IMR-90 (cell line): ENCODE measurements around the gene TM9SF4. TPM values are rescaled to one million over a fixed set of nuclear protein-coding genes. Genes with fewer than 3 reads are reported as not detected.

Experiments used
- ATAC-seq: fragments of 200-7000 bp; cut with Tn5 transposase; 2 replicates; pipeline ENCODE4 v1.9.1; 2020; ENCODE audit warnings: low read depth, mild to moderate bottlenecking, moderate library complexity
- BruUV-seq: library from RNA; stranded (reverse); fragments of 400-500 nt; replicated peaks from 2 replicates; lab custom pipeline; 2021; lab: Mats Ljungman, UMichigan
- CTCF ChIA-PET: fragments of 300-600 bp; formaldehyde crosslinking; extraction: SDS; loops from one replicate; lab custom pipeline; 2021; ENCODE audit warnings: antibody characterized with exemption; lab: Yijun Ruan, JAX
- POLR2A ChIA-PET: fragments of 300-600 bp; sonication (Branson Sonifier 250); formaldehyde crosslinking; loops from one replicate; lab custom pipeline; 2022; ENCODE audit warnings: antibody characterized with exemption; ENCODE audit not compliant: unreplicated experiment; lab: Charles Lee
- DNase-seq: peaks from one replicate; pipeline ENCODE4 v3.0.0; 2013
- H2AFZ ChIP-seq: replicated peaks from 2 replicates; pipeline ENCODE3; 2013; ENCODE audit warnings: low read length, mild to moderate bottlenecking; ENCODE audit not compliant: poor library complexity
- H2AK5ac ChIP-seq: 2 replicates; pipeline ENCODE4 v1.6.1; 2013; ENCODE audit warnings: low read depth, low read length, inconsistent platforms
- H2AK9ac ChIP-seq: replicated peaks from 2 replicates; pipeline ENCODE3; 2013; ENCODE audit warnings: mild to moderate bottlenecking, low read depth, low read length, moderate library complexity; ENCODE audit not compliant: poor library complexity
- H2BK120ac ChIP-seq: 2 replicates; pipeline ENCODE4 v1.6.1; 2013; ENCODE audit warnings: low read depth, low read length, inconsistent platforms
- H2BK15ac ChIP-seq: 3 replicates; pipeline ENCODE4 v1.6.1; 2013; ENCODE audit warnings: low read depth, low read length, inconsistent platforms
- H2BK20ac ChIP-seq: 2 replicates; pipeline ENCODE4 v1.6.1; 2013; ENCODE audit warnings: low read depth, mild to moderate bottlenecking, inconsistent platforms, low read length, moderate library complexity
- H2BK5ac ChIP-seq: 2 replicates; pipeline ENCODE4 v1.6.1; 2013; ENCODE audit warnings: mild to moderate bottlenecking, low read depth, low read length, inconsistent platforms; ENCODE audit not compliant: poor library complexity, severe bottlenecking
- H3K14ac ChIP-seq: replicated peaks from 2 replicates; pipeline ENCODE4 v1.6.1; 2013; ENCODE audit warnings: low read depth, low read length, inconsistent platforms
- H3K18ac ChIP-seq: 2 replicates; pipeline ENCODE4 v1.6.1; 2013; ENCODE audit warnings: low read depth, low read length, control low read depth
- H3K23ac ChIP-seq: 2 replicates; pipeline ENCODE4 v1.6.1; 2013; ENCODE audit warnings: low read depth, low read length, inconsistent platforms
- H3K27ac ChIP-seq: 2 replicates; pipeline ENCODE4 v1.5.1; 2013; ENCODE audit warnings: mild to moderate bottlenecking, control low read depth, low read length; ENCODE audit not compliant: insufficient read depth
- H3K27me3 ChIP-seq: 2 replicates; pipeline ENCODE4 v1.6.1; 2013; ENCODE audit warnings: low read length; ENCODE audit not compliant: control insufficient read depth, insufficient read depth
- H3K36me3 ChIP-seq: 2 replicates; pipeline ENCODE4 v1.6.1; 2013; ENCODE audit warnings: low read length, mixed read lengths; ENCODE audit not compliant: control insufficient read depth, insufficient read depth
- H3K4ac ChIP-seq: 2 replicates; pipeline ENCODE4 v1.6.1; 2013; ENCODE audit warnings: low read depth, low read length, inconsistent platforms
- H3K4me1 ChIP-seq: 2 replicates; pipeline ENCODE4 v1.6.1; 2013; ENCODE audit warnings: low read length, mixed read lengths; ENCODE audit not compliant: control insufficient read depth, insufficient read depth
- H3K4me2 ChIP-seq: 2 replicates; pipeline ENCODE4 v1.6.1; 2013; ENCODE audit warnings: low read depth, mild to moderate bottlenecking, control low read depth, low read length, moderate library complexity
- H3K4me3 ChIP-seq: 2 replicates; pipeline ENCODE4 v1.5.1; 2013; ENCODE audit warnings: low read depth, mild to moderate bottlenecking, control low read depth, low read length, moderate library complexity; ENCODE audit not compliant: insufficient read depth
- H3K56ac ChIP-seq: 2 replicates; pipeline ENCODE4 v1.6.1; 2013; ENCODE audit warnings: low read length, inconsistent platforms; ENCODE audit not compliant: insufficient read depth; ENCODE audit errors: extremely low read depth
- H3K79me1 ChIP-seq, 2 experiments: 2 replicates each; pipeline ENCODE4 v1.6.1; 2013; ENCODE audit warnings: low read length in 2 of 2, inconsistent platforms in 1 of 2, low read depth in 1 of 2
- H3K9ac ChIP-seq: 2 replicates; pipeline ENCODE4 v1.6.1; 2013; ENCODE audit warnings: low read depth, low read length, control low read depth
- H3K9me1 ChIP-seq: 2 replicates; pipeline ENCODE4 v1.6.1; 2013; ENCODE audit warnings: low read length, inconsistent platforms; ENCODE audit not compliant: insufficient read depth
- H3K9me3 ChIP-seq: 2 replicates; pipeline ENCODE4 v1.6.1; 2013; ENCODE audit warnings: low read length; ENCODE audit not compliant: control insufficient read depth, insufficient read depth
- H4K20me1 ChIP-seq: 2 replicates; pipeline ENCODE4 v1.6.1; 2013; ENCODE audit warnings: low read length, inconsistent platforms; ENCODE audit not compliant: insufficient read depth
- H4K5ac ChIP-seq: 2 replicates; pipeline ENCODE4 v1.6.1; 2013; ENCODE audit warnings: mild to moderate bottlenecking, low read depth, low read length, control low read depth
- H4K8ac ChIP-seq, 2 experiments: 2 replicates each; pipeline ENCODE4 v1.6.1; 2013; ENCODE audit warnings: low read depth in 2 of 2, low read length in 2 of 2, control low read depth in 1 of 2, inconsistent platforms in 1 of 2
- H4K91ac ChIP-seq: 2 replicates; pipeline ENCODE4 v1.6.1; 2013; ENCODE audit warnings: low read depth, low read length, inconsistent platforms; ENCODE audit not compliant: insufficient read depth
- CEBPB ChIP-seq: IDR thresholded peaks from 2 replicates; pipeline ENCODE4 v1.6.1; 2012; ENCODE audit warnings: low read depth, low read length, improper control_type of control experiment
- MXI1 ChIP-seq: IDR thresholded peaks from 2 replicates; pipeline ENCODE4 v1.6.1; 2012; ENCODE audit warnings: low read depth, mild to moderate bottlenecking, low read length, moderate library complexity, borderline replicate concordance
- USF2 ChIP-seq: fragments of 150-350 bp; IDR thresholded peaks from 2 replicates; pipeline ENCODE4 v1.6.1; 2017; ENCODE audit warnings: mild to moderate bottlenecking, antibody characterized with exemption, low read length, low read depth
- WGBS, 2 experiments: methylation state at CpG; one replicate each; pipeline versions ENCODE4 v1.1.5 to v1.1.7; 2013; ENCODE audit warnings: missing lambda C conversion rate in 2 of 2; ENCODE audit not compliant: insufficient read length in 1 of 2; ENCODE audit errors: extremely low coverage in 2 of 2; 5-methylcytosine and 5-hydroxymethylcytosine counted together
- dilution Hi-C: fragments of 300-500 bp; cut with HindIII; formaldehyde crosslinking; loops from one replicate; pipeline ENCODE4 v1.14.3; 2018; ENCODE audit warnings: low sequenced_read_pairs; ENCODE audit not compliant: unreplicated experiment
- in situ Hi-C: fragments of 300-500 bp; cut with MboI; formaldehyde crosslinking; loops from 3 replicates; pipeline ENCODE4 v1.14.3; 2019; ENCODE audit warnings: low sequenced_read_pairs, inconsistent platforms, mixed read lengths
- intact Hi-C: fragments of 100-400 bp; cut with micrococcal nuclease; formaldehyde crosslinking; loops from 2 replicates; pipeline ENCODE4 v1.10.0; 2022
- polyA plus RNA-seq, 3 experiments: library from polyadenylated mRNA; depleted of rRNA; stranded (reverse); fragments of >200 nt; gene quantifications; 2 replicates each; pipeline ENCODE4 v1.2.3, GENCODE V29; 2012; ENCODE audit warnings: low replicate concordance in 1 of 3
- total RNA-seq: library from RNA; depleted of rRNA; stranded (reverse); fragments of >200 nt; gene quantifications from 2 replicates; pipeline ENCODE4 v1.2.3, GENCODE V29; 2012

The TM9SF4 gene
- total and polyA plus RNA-seq, 2 of the 4 experiments (the other 2 are of a cell fraction): 35.3 to 59.1 TPM

- TF ChIP-seq USF2 (no peak), MXI1 (no peak), CEBPB (no peak)
- Histone ChIP-seq H2BK20ac (no peak overlapping the region), H2AFZ (no peak overlapping the region), H3K79me1 (peaks cover 0 to 23% of the 10 kb centered on the region in 2 experiments; a peak in 2 of 4 replicates), H4K91ac (no peak overlapping the region), H3K36me3 (peaks cover 64% of the 10 kb centered on the region), H3K4me2 (no peak overlapping the region), H4K5ac (no peak overlapping the region), H3K14ac (no peak overlapping the region), H3K18ac (no peak overlapping the region), H3K4me1 (peaks cover 7% of the 10 kb centered on the region; the same call in 1 of the 2 replicates), H3K23ac (no peak overlapping the region), H4K20me1 (peaks cover 6% of the 10 kb centered on the region), H4K8ac (no peak overlapping the region), H3K56ac (no peak overlapping the region), H3K9ac (no peak overlapping the region), H3K27ac (no peak overlapping the region), H3K27me3 (no peaks in the 10 kb centered on the region), H2AK5ac (no peak overlapping the region), H2AK9ac (no peak overlapping the region), H3K9me1 (peaks cover 26% of the 10 kb centered on the region; the same call in 1 of the 2 replicates), H3K4me3 (no peak overlapping the region), H3K9me3 (no peaks in the 10 kb centered on the region), H2BK5ac (no peak overlapping the region), H2BK15ac (no peak overlapping the region), H2BK120ac (no peak overlapping the region), H3K4ac (no peak overlapping the region)
- no peak for DNase-seq
- no TSS peak for BruUV-seq
- POLR2A ChIA-PET: no interaction called here
- in situ Hi-C loops (no loop called here), intact Hi-C loops (no loop called here), dilution Hi-C loops (no loop called here)
- 98% methylated on average over 8 of the region's 14 CpGs; no CpG with 5 or more reads in 1 of the 2 experiments for WGBS, 2 experiments
- CTCF ChIA-PET: no interaction called here
- no peak for ATAC-seq
Observed at GRCh38 chr20:32157611-32158010, 48.1 kb downstream of the TM9SF4 start.
